Measurements from ENCODE around the gene MTCL3.

DNA sequence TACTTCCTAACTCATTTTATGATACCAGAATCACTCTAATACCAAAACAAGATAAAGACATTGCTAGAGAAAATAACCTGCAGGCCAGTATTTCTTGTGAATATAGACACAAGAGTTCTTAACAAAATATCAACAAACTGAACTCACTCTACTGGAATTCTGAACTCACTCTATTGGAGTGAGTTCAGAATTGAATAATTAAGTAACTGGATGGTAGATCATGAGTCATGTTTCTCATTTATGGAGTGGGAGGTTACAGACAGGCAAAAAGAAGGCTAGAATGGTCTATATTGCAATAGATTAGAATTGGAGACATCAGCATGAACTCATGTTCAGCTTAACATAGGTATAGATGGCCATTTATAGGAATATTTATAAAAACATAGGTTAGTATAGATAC, 31.3 kb upstream of the MTCL3 start:
- TF ChIP-seq, protein P1, sequence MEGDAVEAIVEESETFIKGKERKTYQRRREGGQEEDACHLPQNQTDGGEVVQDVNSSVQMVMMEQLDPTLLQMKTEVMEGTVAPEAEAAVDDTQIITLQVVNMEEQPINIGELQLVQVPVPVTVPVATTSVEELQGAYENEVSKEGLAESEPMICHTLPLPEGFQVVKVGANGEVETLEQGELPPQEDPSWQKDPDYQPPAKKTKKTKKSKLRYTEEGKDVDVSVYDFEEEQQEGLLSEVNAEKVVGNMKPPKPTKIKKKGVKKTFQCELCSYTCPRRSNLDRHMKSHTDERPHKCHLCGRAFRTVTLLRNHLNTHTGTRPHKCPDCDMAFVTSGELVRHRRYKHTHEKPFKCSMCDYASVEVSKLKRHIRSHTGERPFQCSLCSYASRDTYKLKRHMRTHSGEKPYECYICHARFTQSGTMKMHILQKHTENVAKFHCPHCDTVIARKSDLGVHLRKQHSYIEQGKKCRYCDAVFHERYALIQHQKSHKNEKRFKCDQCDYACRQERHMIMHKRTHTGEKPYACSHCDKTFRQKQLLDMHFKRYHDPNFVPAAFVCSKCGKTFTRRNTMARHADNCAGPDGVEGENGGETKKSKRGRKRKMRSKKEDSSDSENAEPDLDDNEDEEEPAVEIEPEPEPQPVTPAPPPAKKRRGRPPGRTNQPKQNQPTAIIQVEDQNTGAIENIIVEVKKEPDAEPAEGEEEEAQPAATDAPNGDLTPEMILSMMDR (IDR thresholded peaks at IDR 0.05): no peak
- no peak for TF ChIP-seq ZFX (IDR thresholded peaks at IDR 0.05; ENCODE audit: borderline replicate concordance)
